ENCODE data around the gene MAZ. TPM values are rescaled to one million over a fixed set of nuclear protein-coding genes. Genes with fewer than 3 reads are reported as not detected.
A peak's percentile ranks its signal among the peaks of the same experiment; 100 is the strongest.

MAZ gene
- total RNA-seq, 1 experiment from 2014 or later, result 469 TPM

- in situ Hi-C loops (cut with HindIII; ENCODE audit: low sequenced_read_pairs), result no loop called here
- peak; percentile 91 for DNase-seq (ENCODE audit: low spot score)
Observed at GRCh38 chr16:29807426-29808218, 1.3 kb downstream of the MAZ start.

- DNase-seq (ENCODE audit: low spot score), result no peak
- in situ Hi-C loops (cut with HindIII; ENCODE audit: low sequenced_read_pairs), result no loop called here
Observed at GRCh38 chr16:29808219-29808900, 2.0 kb downstream of the MAZ start.

- in situ Hi-C loops (cut with HindIII; ENCODE audit: low sequenced_read_pairs), result no loop called here
- no peak for DNase-seq (ENCODE audit: low spot score)
Observed at GRCh38 chr16:29809031-29809747, 2.9 kb downstream of the MAZ start.

GRCh38 chr16:29809850-29810698 lies 3.7 kb downstream of the MAZ start:
- in situ Hi-C loops (cut with HindIII; ENCODE audit: low sequenced_read_pairs), result no loop called here
- no peak for DNase-seq (ENCODE audit: low spot score)

GRCh38 chr16:29810699-29811169 lies 4.4 kb downstream of the MAZ start:
- DNase-seq (ENCODE audit: low spot score), result no peak
- in situ Hi-C loops (cut with HindIII; ENCODE audit: low sequenced_read_pairs), result no loop called here

GRCh38 chr16:29811170-29811895 lies 5.0 kb downstream of the MAZ start:
- DNase-seq (ENCODE audit: low spot score), result peak; percentile 98
- in situ Hi-C loops (cut with HindIII; ENCODE audit: low sequenced_read_pairs), result no loop called here

GRCh38 chr16:29811896-29812665 lies 5.8 kb downstream of the MAZ start, which contains the start of gene PRRT2:
Gene PRRT2, plus strand, starts transcription at chr16:29812193. Its CDS starts 862 bp downstream, at chr16:29813055.
- peak; percentile 90 for DNase-seq (ENCODE audit: low spot score)
- in situ Hi-C loops (cut with HindIII; ENCODE audit: low sequenced_read_pairs), result no loop called here

- in situ Hi-C loops (cut with HindIII; ENCODE audit: low sequenced_read_pairs), result no loop called here
Observed at GRCh38 chr16:29812754-29813643, 6.7 kb downstream of the MAZ start.

GRCh38 chr16:29813644-29814562 lies 7.6 kb downstream of the MAZ start:
- no peak for DNase-seq (ENCODE audit: low spot score)
- in situ Hi-C loops (cut with HindIII; ENCODE audit: low sequenced_read_pairs), result no loop called here

More at GRCh38 chr16:29812754-29813643, 6.7 kb downstream of the MAZ start:
- no peak for DNase-seq (ENCODE audit: low spot score)

GRCh38 chr16:29814592-29814991 lies 8.3 kb downstream of the MAZ start:
- no peak for DNase-seq (ENCODE audit: low spot score)
- in situ Hi-C loops (cut with HindIII; ENCODE audit: low sequenced_read_pairs), result no loop called here

GRCh38 chr16:29815032-29815721 lies 8.8 kb downstream of the MAZ start:
- in situ Hi-C loops (cut with HindIII; ENCODE audit: low sequenced_read_pairs), result no loop called here
- DNase-seq (ENCODE audit: low spot score), result no peak

- in situ Hi-C loops (cut with HindIII; ENCODE audit: low sequenced_read_pairs), result no loop called here
Observed at GRCh38 chr16:29815793-29816693, 9.7 kb downstream of the MAZ start, which contains the start of gene PAGR1. Gene PAGR1, plus strand, starts transcription at chr16:29816152. Its CDS starts 374 bp downstream, at chr16:29816526.

GRCh38 chr16:29816694-29817441 lies 10.5 kb downstream of the MAZ start:
- in situ Hi-C loops (cut with HindIII; ENCODE audit: low sequenced_read_pairs), result no loop called here
- no peak for DNase-seq (ENCODE audit: low spot score)

More at GRCh38 chr16:29815793-29816693, 9.7 kb downstream of the MAZ start, which contains the start of gene PAGR1:
- peak; percentile 99 for DNase-seq (ENCODE audit: low spot score)

Measured in G401 (cell line).